Panc1 (cell line): Measurements from ENCODE around the gene RASSF8. TPM values are rescaled to one million over a fixed set of nuclear protein-coding genes. Genes with fewer than 3 reads are reported as not detected.
A peak's percentile ranks its signal among the peaks of the same experiment; 100 is the strongest.

Experiments
- ATAC-seq: fragments of 200-7000 bp; cut with Tn5 transposase; 2 replicates; pipeline ENCODE4 v1.9.1; 2020; ENCODE audit warnings: mild to moderate bottlenecking, moderate library complexity
- BruUV-seq: library from RNA; stranded (reverse); fragments of 400-500 nt; replicated peaks from 2 replicates; lab custom pipeline; 2021; lab: Mats Ljungman, UMichigan
- CTCF ChIA-PET: fragments of 300-600 bp; sonication (Branson Sonifier 250); formaldehyde crosslinking; loops from one replicate; lab custom pipeline; 2022; ENCODE audit warnings: antibody characterized with exemption; lab: Charles Lee
- POLR2A ChIA-PET: fragments of 300-600 bp; sonication (Branson Sonifier 250); formaldehyde crosslinking; loops from one replicate; lab custom pipeline; 2022; ENCODE audit warnings: antibody characterized with exemption; lab: Charles Lee
- DNase-seq: peaks from one replicate; pipeline ENCODE4 v3.0.0-alpha.2; 2010; ENCODE audit warnings: low read depth, low spot score
- H3K27ac ChIP-seq: 2 replicates; pipeline ENCODE4 v1.5.1; 2011; ENCODE audit warnings: mild to moderate bottlenecking, low read length, inconsistent platforms
- H3K27me3 ChIP-seq: fragments of 200-500 bp; sonication (Bioruptor generic); 2 replicates; pipeline ENCODE4 v1.6.0; 2014; ENCODE audit warnings: low read length, inconsistent platforms; ENCODE audit not compliant: control insufficient read depth, insufficient read depth
- H3K36me3 ChIP-seq: fragments of 200-500 bp; sonication (Bioruptor generic); 2 replicates; pipeline ENCODE4 v1.5.1; 2014; ENCODE audit warnings: inconsistent platforms, mild to moderate bottlenecking, low read length, moderate library complexity; ENCODE audit not compliant: control insufficient read depth, insufficient read depth
- H3K4me1 ChIP-seq: 2 replicates; pipeline ENCODE4 v1.5.1; 2011; ENCODE audit warnings: inconsistent platforms, mild to moderate bottlenecking, low read length, moderate library complexity; ENCODE audit not compliant: control insufficient read depth, insufficient read depth
- H3K4me3 ChIP-seq, 2 experiments: 2 replicates each; pipeline ENCODE4 v1.5.1; 2011 to 2012; ENCODE audit warnings: low read depth in 2 of 2, low read length in 2 of 2, mild to moderate bottlenecking in 2 of 2, inconsistent platforms in 1 of 2, moderate library complexity in 1 of 2
- H3K9me3 ChIP-seq: fragments of 200-500 bp; sonication (Bioruptor generic); 2 replicates; pipeline ENCODE4 v1.5.1; 2014; ENCODE audit warnings: low read depth, mild to moderate bottlenecking, inconsistent platforms, low read length, moderate library complexity; ENCODE audit not compliant: control insufficient read depth, insufficient read depth
- POLR2AphosphoS5 ChIP-seq: IDR thresholded peaks from 2 replicates; pipeline ENCODE4 v1.6.1; 2012; ENCODE audit warnings: mild to moderate bottlenecking, low read depth, low read length, moderate library complexity
- SIN3A ChIP-seq: IDR thresholded peaks from 2 replicates; pipeline ENCODE4 v1.6.1; 2012; ENCODE audit warnings: low read depth, mild to moderate bottlenecking, low read length, moderate library complexity, borderline replicate concordance; ENCODE audit not compliant: insufficient read depth
- TCF7L2 ChIP-seq: IDR thresholded peaks from 2 replicates; pipeline ENCODE4 v1.6.1; 2011; ENCODE audit warnings: mild to moderate bottlenecking, low read depth, low read length, inconsistent platforms
- in situ Hi-C: cut with HindIII; loops from 2 replicates; pipeline ENCODE4 v1.10.0; 2016; ENCODE audit warnings: low sequenced_read_pairs, low pct_unique_long_range_greater_than_20kb
- intact Hi-C: fragments of 100-400 bp; cut with micrococcal nuclease; formaldehyde crosslinking; loops from one replicate; pipeline ENCODE4 v1.10.0; 2022; ENCODE audit not compliant: unreplicated experiment
- total RNA-seq: library from RNA; stranded (reverse); gene quantifications from one replicate; pipeline ENCODE4 v1.2.1, GENCODE V29; 2021; ENCODE audit not compliant: unreplicated experiment
- TF ChIP-seq, protein P1 (sequence below): fragments of 450-650 bp; IDR thresholded peaks from 2 replicates; pipeline ENCODE4 v1.5.1; 2017; ENCODE audit warnings: mild to moderate bottlenecking
- TF ChIP-seq, protein P2 (sequence below), 2 experiments: IDR thresholded peaks; 2 replicates each; pipeline ENCODE4 v1.6.1; 2011 to 2012; ENCODE audit warnings: low read depth in 2 of 2, control low read depth in 1 of 2, low read length in 1 of 2, mild to moderate bottlenecking in 1 of 2, moderate library complexity in 1 of 2; ENCODE audit not compliant: insufficient read depth in 1 of 2

The RASSF8 gene
- total RNA-seq, 1 experiment from 2014 or later = 103 TPM

DNA sequence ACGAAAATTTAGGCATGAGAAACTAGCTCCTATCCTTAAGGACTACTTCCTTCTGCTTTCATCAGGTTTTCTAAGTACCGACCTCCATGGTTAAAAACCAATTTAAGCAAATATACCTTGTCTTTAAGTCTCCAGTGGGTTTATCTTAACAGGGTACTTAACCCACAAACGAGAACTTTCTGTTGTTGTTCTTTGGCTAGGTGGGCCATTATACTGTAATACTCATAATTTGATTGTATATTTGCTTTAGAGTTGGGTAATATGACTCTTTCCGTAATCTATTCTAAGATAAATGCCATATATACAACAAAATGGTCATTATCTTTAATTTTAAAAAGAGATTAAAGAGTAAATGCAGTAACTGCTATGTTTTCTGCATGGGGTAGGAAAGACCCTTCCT is 21.6 kb downstream of the RASSF8 start:
- H3K36me3 ChIP-seq = no peaks in the 10 kb centered on the region
- in situ Hi-C loops = no loop called here
- H3K27ac ChIP-seq = peak overlapping the region; percentile 2; the same call in 1 of the 2 replicates
- H3K4me3 ChIP-seq = no peak overlapping the region
- BruUV-seq = no TSS peak
- ChIA-PET POLR2A (interaction anchor here (0.5 kb wide), 1 partner anchor 17 kb away, joined by 4 read pairs; no protein-coding TSS in a partner anchor), CTCF (no interaction called here)
- no peaks in the 10 kb centered on the region for H3K27me3 ChIP-seq
- ATAC-seq (no peak), DNase-seq (no peak)
- intact Hi-C loops = no loop called here
- H3K4me1 ChIP-seq = peaks cover 54% of the 10 kb centered on the region
- TF ChIP-seq, protein P1, sequence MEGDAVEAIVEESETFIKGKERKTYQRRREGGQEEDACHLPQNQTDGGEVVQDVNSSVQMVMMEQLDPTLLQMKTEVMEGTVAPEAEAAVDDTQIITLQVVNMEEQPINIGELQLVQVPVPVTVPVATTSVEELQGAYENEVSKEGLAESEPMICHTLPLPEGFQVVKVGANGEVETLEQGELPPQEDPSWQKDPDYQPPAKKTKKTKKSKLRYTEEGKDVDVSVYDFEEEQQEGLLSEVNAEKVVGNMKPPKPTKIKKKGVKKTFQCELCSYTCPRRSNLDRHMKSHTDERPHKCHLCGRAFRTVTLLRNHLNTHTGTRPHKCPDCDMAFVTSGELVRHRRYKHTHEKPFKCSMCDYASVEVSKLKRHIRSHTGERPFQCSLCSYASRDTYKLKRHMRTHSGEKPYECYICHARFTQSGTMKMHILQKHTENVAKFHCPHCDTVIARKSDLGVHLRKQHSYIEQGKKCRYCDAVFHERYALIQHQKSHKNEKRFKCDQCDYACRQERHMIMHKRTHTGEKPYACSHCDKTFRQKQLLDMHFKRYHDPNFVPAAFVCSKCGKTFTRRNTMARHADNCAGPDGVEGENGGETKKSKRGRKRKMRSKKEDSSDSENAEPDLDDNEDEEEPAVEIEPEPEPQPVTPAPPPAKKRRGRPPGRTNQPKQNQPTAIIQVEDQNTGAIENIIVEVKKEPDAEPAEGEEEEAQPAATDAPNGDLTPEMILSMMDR = no peak
- TF ChIP-seq, protein P2, sequence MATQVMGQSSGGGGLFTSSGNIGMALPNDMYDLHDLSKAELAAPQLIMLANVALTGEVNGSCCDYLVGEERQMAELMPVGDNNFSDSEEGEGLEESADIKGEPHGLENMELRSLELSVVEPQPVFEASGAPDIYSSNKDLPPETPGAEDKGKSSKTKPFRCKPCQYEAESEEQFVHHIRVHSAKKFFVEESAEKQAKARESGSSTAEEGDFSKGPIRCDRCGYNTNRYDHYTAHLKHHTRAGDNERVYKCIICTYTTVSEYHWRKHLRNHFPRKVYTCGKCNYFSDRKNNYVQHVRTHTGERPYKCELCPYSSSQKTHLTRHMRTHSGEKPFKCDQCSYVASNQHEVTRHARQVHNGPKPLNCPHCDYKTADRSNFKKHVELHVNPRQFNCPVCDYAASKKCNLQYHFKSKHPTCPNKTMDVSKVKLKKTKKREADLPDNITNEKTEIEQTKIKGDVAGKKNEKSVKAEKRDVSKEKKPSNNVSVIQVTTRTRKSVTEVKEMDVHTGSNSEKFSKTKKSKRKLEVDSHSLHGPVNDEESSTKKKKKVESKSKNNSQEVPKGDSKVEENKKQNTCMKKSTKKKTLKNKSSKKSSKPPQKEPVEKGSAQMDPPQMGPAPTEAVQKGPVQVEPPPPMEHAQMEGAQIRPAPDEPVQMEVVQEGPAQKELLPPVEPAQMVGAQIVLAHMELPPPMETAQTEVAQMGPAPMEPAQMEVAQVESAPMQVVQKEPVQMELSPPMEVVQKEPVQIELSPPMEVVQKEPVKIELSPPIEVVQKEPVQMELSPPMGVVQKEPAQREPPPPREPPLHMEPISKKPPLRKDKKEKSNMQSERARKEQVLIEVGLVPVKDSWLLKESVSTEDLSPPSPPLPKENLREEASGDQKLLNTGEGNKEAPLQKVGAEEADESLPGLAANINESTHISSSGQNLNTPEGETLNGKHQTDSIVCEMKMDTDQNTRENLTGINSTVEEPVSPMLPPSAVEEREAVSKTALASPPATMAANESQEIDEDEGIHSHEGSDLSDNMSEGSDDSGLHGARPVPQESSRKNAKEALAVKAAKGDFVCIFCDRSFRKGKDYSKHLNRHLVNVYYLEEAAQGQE (IDR thresholded peaks at IDR 0.05; ENCODE audit: insufficient read depth in 1 of 2, low read depth in 2 of 2, low read length in 1 of 2) = no peak
- TF ChIP-seq TCF7L2 = no peak
- no peak for TF ChIP-seq SIN3A
- TF ChIP-seq POLR2AphosphoS5 = no peak
- no peaks in the 10 kb centered on the region for H3K9me3 ChIP-seq

- in situ Hi-C loops = no loop called here
- no peak overlapping the region for H3K27ac ChIP-seq
These were observed 23.1 kb downstream of the RASSF8 start for GRCh38 chr12:25981597-25981996.

More at GRCh38 chr12:25981597-25981996, 23.1 kb downstream of the RASSF8 start:
- Histone ChIP-seq H3K36me3 (no peaks in the 10 kb centered on the region), H3K4me1 (peaks cover 49% of the 10 kb centered on the region), H3K27me3 (no peaks in the 10 kb centered on the region), H3K9me3 (no peaks in the 10 kb centered on the region), H3K4me3 (no peak overlapping the region)
- intact Hi-C loops = no loop called here
- TF ChIP-seq POLR2AphosphoS5 (no peak), TCF7L2 (no peak), SIN3A (no peak)
- TF ChIP-seq, protein P1 = no peak
- TF ChIP-seq, protein P2 (IDR thresholded peaks at IDR 0.05; ENCODE audit: insufficient read depth in 1 of 2, low read depth in 2 of 2, low read length in 1 of 2) = no peak
- BruUV-seq = no TSS peak
- CTCF ChIA-PET = no interaction called here
- POLR2A ChIA-PET = no interaction called here
- ATAC-seq (no peak), DNase-seq (no peak)
